H1 (cell line): ENCODE results near the gene GFOD1.

ENCODE experiments used
- CTCF ChIP-seq, 3 experiments: IDR thresholded peaks; 1 replicate in 2 of 3; 2 replicates in 1 of 3; pipeline versions ENCODE4 v1.5.1 to v1.6.1; 2011; ENCODE audit warnings: low read length in 3 of 3, mild to moderate bottlenecking in 3 of 3, inconsistent platforms in 2 of 3, low read depth in 1 of 3, moderate library complexity in 1 of 3; ENCODE audit not compliant: insufficient read depth in 1 of 3; ENCODE audit errors: control extremely low read depth in 1 of 3
- JUND ChIP-seq: IDR thresholded peaks from 2 replicates; pipeline ENCODE4 v1.6.1; 2011; ENCODE audit warnings: mild to moderate bottlenecking, improper control_type of control experiment, low read length
- POLR2A ChIP-seq, 2 experiments: IDR thresholded peaks; 1 replicate in 1 of 2; 2 replicates in 1 of 2; pipeline ENCODE4 v1.6.1; 2011; ENCODE audit warnings: low read depth in 2 of 2, low read length in 2 of 2, mild to moderate bottlenecking in 2 of 2; ENCODE audit errors: control extremely low read depth in 1 of 2
- SIN3A ChIP-seq, 2 experiments: IDR thresholded peaks in 1 of 2; conservative IDR thresholded peaks in 1 of 2; 2 replicates each; pipeline ENCODE4 v1.6.1; 2011 to 2012; ENCODE audit warnings: low read length in 2 of 2, improper control_type of control experiment in 1 of 2, low read depth in 1 of 2, mild to moderate bottlenecking in 1 of 2
- TEAD4 ChIP-seq: IDR thresholded peaks from 2 replicates; pipeline ENCODE4 v1.6.1; 2012; ENCODE audit warnings: low read depth, low read length, inconsistent platforms, mixed read lengths

- TF ChIP-seq SIN3A (conservative IDR thresholded peaks at IDR 0.05 in 1 of 2, IDR thresholded peaks at IDR 0.05 in 1 of 2; ENCODE audit: low read depth in 1 of 2, low read length in 2 of 2): no peak
- TF ChIP-seq CTCF (IDR thresholded peaks at IDR 0.05; ENCODE audit: control extremely low read depth in 1 of 3, insufficient read depth in 1 of 3, low read depth in 1 of 3, low read length in 3 of 3): no peak
- no peak for TF ChIP-seq JUND
- TF ChIP-seq POLR2A (IDR thresholded peaks at IDR 0.05; ENCODE audit: control extremely low read depth in 1 of 2, low read depth in 2 of 2, low read length in 2 of 2): no peak
- TF ChIP-seq TEAD4: no peak
Measured at GRCh38 chr6:13372076-13372475, 115.3 kb downstream of the GFOD1 start.
